ENCODE data around the gene ITSN2.
"Not testable (repeated sequence)": the region's sequence is repeated elsewhere in the genome, so short reads cannot be mapped to it uniquely, and the experiment has no call there.

ITSN2 gene

DNA sequence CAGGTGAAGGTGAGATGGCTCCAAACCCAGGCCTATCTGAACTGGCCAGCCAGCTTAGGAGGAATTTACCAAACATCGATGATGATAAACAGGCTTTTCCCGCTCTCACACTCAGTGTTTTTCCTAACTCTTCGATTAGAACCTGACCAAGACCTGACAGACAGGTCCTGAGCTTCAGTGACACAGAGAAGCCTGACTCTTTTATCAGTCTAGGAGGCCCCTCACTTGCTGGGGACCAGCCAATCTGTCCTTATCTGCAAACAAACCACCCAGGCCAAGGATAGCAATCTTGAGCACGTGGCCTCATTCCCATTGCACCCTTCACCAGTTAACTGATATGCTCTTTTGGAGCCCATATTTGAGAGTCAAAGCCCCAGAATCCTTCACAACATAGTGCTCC, 1.9 kb upstream of the ITSN2 start:
- H3K4me3 ChIP-seq, result no peak overlapping the region
- TF ChIP-seq CTCF (IDR thresholded peaks at IDR 0.05), result no peak
- no peak for DNase-seq (ENCODE audit: low spot score)
- no peak overlapping the region for H3K27ac ChIP-seq

DNA sequence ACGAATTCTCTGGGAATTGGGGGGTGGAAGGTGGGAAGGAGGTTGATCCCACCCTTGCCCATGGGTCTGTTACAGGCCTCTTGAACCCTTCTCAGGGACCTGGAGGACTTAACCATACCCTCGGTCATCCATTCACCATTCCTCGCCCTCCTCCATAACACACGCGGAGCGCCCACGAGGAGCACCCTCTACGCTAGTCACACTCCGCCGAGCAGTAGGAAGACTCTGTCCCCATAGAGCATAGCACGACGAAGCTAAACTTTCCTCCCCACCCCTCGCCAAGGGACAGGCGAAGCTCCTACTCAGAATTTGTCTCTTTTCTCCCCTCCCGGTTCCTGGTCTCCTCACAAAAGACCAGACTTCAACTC, 611 bp upstream of the ITSN2 start:
- Histone ChIP-seq H3K4me3 (peak overlapping the region; percentile 100), H3K27ac (peak overlapping the region; percentile 96 to 99)
- no peak for DNase-seq (ENCODE audit: low spot score)
- no peak for TF ChIP-seq CTCF (IDR thresholded peaks at IDR 0.05)

- no peak for DNase-seq (ENCODE audit: low spot score)
- peak overlapping the region; percentile 96 to 99 for H3K27ac ChIP-seq
- no peak for TF ChIP-seq CTCF (IDR thresholded peaks at IDR 0.05)
These were observed 947 bp downstream of the ITSN2 start for GRCh38 chr2:24359129-24360049.

GRCh38 chr2:24357767-24358166, 2.6 kb downstream of the ITSN2 start:
- H3K27ac ChIP-seq; DNase-seq (ENCODE audit: low spot score): not testable (repeated sequence)
- peak overlapping the region; percentile 24 for H3K4me3 ChIP-seq

More at GRCh38 chr2:24359129-24360049, 947 bp downstream of the ITSN2 start:
- peak overlapping the region; percentile 100 for H3K4me3 ChIP-seq

GRCh38 chr2:24357115-24357514, 3.2 kb downstream of the ITSN2 start:
- H3K27ac ChIP-seq; H3K4me3 ChIP-seq; DNase-seq (ENCODE audit: low spot score): not testable (repeated sequence)

GRCh38 chr2:24354957-24355356, 5.4 kb downstream of the ITSN2 start:
- no peak overlapping the region for H3K4me3 ChIP-seq
- H3K27ac ChIP-seq, result no peak overlapping the region
- no peak for DNase-seq (ENCODE audit: low spot score)
- no peak for TF ChIP-seq CTCF (IDR thresholded peaks at IDR 0.05)

GRCh38 chr2:24354395-24354794, 5.9 kb downstream of the ITSN2 start:
- Histone ChIP-seq H3K27ac (no peak overlapping the region), H3K4me3 (no peak overlapping the region)
- no peak for DNase-seq (ENCODE audit: low spot score)
- no peak for TF ChIP-seq CTCF (IDR thresholded peaks at IDR 0.05)

GRCh38 chr2:24353973-24354372, 6.4 kb downstream of the ITSN2 start:
- no peak overlapping the region for H3K27ac ChIP-seq
- H3K4me3 ChIP-seq, result no peak overlapping the region
- no peak for TF ChIP-seq CTCF (IDR thresholded peaks at IDR 0.05)
- no peak for DNase-seq (ENCODE audit: low spot score)
